Peyer's patch (tissue), 4 donors: ENCODE data around the gene CARMIL1. TPM values are rescaled to one million over a fixed set of nuclear protein-coding genes. Genes with fewer than 3 reads are reported as not detected.

Experiments
- DNase-seq, 3 donors: peaks; one replicate each; pipeline ENCODE4 v3.0.0-alpha.2; 2017 to 2019
- H3K27ac ChIP-seq, 4 donors: fragments of 200-600 bp; sonication (generic); one replicate each; pipeline ENCODE4 v1.5.1; 2016 to 2019
- H3K27me3 ChIP-seq, 2 donors: fragments of 200-600 bp; sonication (generic); one replicate each; pipeline ENCODE4 v1.5.1; 2019
- H3K36me3 ChIP-seq, 3 donors: fragments of 200-600 bp; sonication (generic); one replicate each; pipeline ENCODE4 v1.5.1; 2016 to 2019
- H3K4me1 ChIP-seq, 4 donors: fragments of 200-600 bp; sonication (generic); one replicate each; pipeline ENCODE4 v1.5.1; 2016 to 2019
- H3K4me3 ChIP-seq, 4 donors: fragments of 200-600 bp; sonication (generic); 1 replicate in 3 of 4; 2 replicates in 1 of 4; pipeline ENCODE4 v1.5.1; 2016 to 2019; ENCODE audit warnings: mild to moderate bottlenecking in 1 of 4
- H3K9me3 ChIP-seq, 4 donors: fragments of 200-600 bp; sonication (generic); one replicate each; pipeline ENCODE4 v1.5.1; 2016 to 2019; ENCODE audit warnings: mild to moderate bottlenecking in 1 of 4
- CTCF ChIP-seq, 6 experiments: fragments of 450-650 bp in 4 of 6; fragments of 200-600 bp in 2 of 6; sonication (generic) in 1 of 6; IDR thresholded peaks; one replicate each; pipeline ENCODE4 v1.5.1; 2017 to 2019; ENCODE audit warnings: antibody characterized with exemption in 6 of 6, mild to moderate bottlenecking in 3 of 6, moderate library complexity in 1 of 6
- POLR2A ChIP-seq, 2 donors: fragments of 450-650 bp; IDR thresholded peaks; one replicate each; pipeline ENCODE4 v1.5.1; 2017; ENCODE audit warnings: antibody characterized with exemption in 2 of 2, mild to moderate bottlenecking in 2 of 2, moderate library complexity in 2 of 2
- total RNA-seq, 4 donors: library from RNA; depleted of rRNA; stranded (reverse); fragments of >200 nt; gene quantifications; one replicate each; pipeline ENCODE4 v1.1.0, GENCODE V29; 2016

The CARMIL1 gene
- total RNA-seq, 4 donors from 2014 or later, result 75.1 to 107 (median 85.7) TPM

- no peak overlapping the region for H3K4me3 ChIP-seq
- no peak for DNase-seq
- H3K27ac ChIP-seq, result no peak overlapping the region
- TF ChIP-seq CTCF (IDR thresholded peaks at IDR 0.05), result no peak
- no peaks in the 10 kb centered on the region for H3K27me3 ChIP-seq
- no peaks in the 10 kb centered on the region for H3K4me1 ChIP-seq
- no peaks in the 10 kb centered on the region for H3K9me3 ChIP-seq
- H3K36me3 ChIP-seq, result peaks cover 0 to 17% (median 0%) of the 10 kb centered on the region in 3 donors
Measured at GRCh38 chr6:25541228-25541627, 262.1 kb downstream of the CARMIL1 start.

- TF ChIP-seq CTCF (IDR thresholded peaks at IDR 0.05) (no peak), POLR2A (IDR thresholded peaks at IDR 0.05) (no peak)
- Histone ChIP-seq H3K4me3 (no peak overlapping the region), H3K27ac (no peak overlapping the region), H3K9me3 (no peaks in the 10 kb centered on the region), H3K27me3 (no peaks in the 10 kb centered on the region), H3K36me3 (peaks cover 0 to 8% (median 0%) of the 10 kb centered on the region in 3 donors), H3K4me1 (no peaks in the 10 kb centered on the region)
- no peak for DNase-seq
Measured at GRCh38 chr6:25542984-25543910, 264.1 kb downstream of the CARMIL1 start.

GRCh38 chr6:25544833-25545232 is 265.7 kb downstream of the CARMIL1 start:
- H3K27ac ChIP-seq, result no peak overlapping the region
- TF ChIP-seq CTCF (IDR thresholded peaks at IDR 0.05), result no peak
- TF ChIP-seq POLR2A (IDR thresholded peaks at IDR 0.05), result no peak
- H3K4me1 ChIP-seq, result no peaks in the 10 kb centered on the region
- no peaks in the 10 kb centered on the region for H3K9me3 ChIP-seq
- H3K36me3 ChIP-seq, result no peaks in the 10 kb centered on the region
- no peaks in the 10 kb centered on the region for H3K27me3 ChIP-seq
- no peak for DNase-seq
- H3K4me3 ChIP-seq, result no peak overlapping the region

GRCh38 chr6:25547797-25548196 is 268.6 kb downstream of the CARMIL1 start:
- DNase-seq, result no peak
- Histone ChIP-seq H3K9me3 (no peaks in the 10 kb centered on the region), H3K36me3 (peaks cover 0 to 3% (median 0%) of the 10 kb centered on the region in 3 donors), H3K27ac (no peak overlapping the region), H3K4me1 (no peaks in the 10 kb centered on the region), H3K4me3 (no peak overlapping the region), H3K27me3 (no peaks in the 10 kb centered on the region)
- TF ChIP-seq CTCF (IDR thresholded peaks at IDR 0.05) (no peak), POLR2A (IDR thresholded peaks at IDR 0.05) (no peak)

GRCh38 chr6:25548451-25548850 is 269.3 kb downstream of the CARMIL1 start:
- no peak for DNase-seq
- TF ChIP-seq POLR2A (IDR thresholded peaks at IDR 0.05) (no peak), CTCF (IDR thresholded peaks at IDR 0.05) (no peak)
- Histone ChIP-seq H3K27me3 (no peaks in the 10 kb centered on the region), H3K27ac (no peak overlapping the region), H3K4me3 (no peak overlapping the region), H3K9me3 (no peaks in the 10 kb centered on the region), H3K36me3 (peaks cover 0 to 3% (median 0%) of the 10 kb centered on the region in 3 donors), H3K4me1 (no peaks in the 10 kb centered on the region)
